ENCODE results near the gene RIMOC1.

Gene RIMOC1

DNA sequence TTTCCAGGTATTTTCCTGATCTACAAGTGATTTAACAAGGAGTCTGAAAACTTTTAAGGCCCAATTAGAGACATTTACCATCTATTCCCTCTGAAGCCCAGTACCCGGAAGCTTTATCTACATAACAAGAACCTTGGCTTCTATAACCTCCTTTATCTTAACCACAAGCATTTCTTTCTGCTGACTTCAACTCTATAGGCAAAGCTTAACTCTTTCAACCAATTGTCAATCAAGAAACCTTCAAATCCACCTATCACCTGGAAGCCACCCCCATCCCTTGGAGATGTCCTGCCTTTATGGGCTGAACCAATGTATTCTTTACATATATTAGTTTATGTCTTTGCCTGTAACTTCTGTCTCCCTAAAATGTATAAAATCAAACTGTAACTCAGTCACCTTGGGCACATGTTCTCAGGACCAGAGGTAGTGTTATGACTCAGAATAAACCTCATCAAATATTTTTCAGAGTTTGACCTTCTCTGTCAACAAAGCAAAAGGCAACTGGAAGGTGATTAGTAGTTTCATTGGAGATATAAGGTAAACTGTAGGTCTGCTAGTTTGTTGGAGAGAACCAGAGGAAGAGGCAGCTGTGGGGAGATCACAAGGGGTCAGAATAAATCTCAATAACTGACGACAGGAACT, 13.0 kb upstream of the RIMOC1 start:
- H3K4me3 ChIP-seq (ENCODE audit: low read depth, low read length): no peak overlapping the region
- no peak for DNase-seq (ENCODE audit: low read depth)
- TF ChIP-seq, protein P1, sequence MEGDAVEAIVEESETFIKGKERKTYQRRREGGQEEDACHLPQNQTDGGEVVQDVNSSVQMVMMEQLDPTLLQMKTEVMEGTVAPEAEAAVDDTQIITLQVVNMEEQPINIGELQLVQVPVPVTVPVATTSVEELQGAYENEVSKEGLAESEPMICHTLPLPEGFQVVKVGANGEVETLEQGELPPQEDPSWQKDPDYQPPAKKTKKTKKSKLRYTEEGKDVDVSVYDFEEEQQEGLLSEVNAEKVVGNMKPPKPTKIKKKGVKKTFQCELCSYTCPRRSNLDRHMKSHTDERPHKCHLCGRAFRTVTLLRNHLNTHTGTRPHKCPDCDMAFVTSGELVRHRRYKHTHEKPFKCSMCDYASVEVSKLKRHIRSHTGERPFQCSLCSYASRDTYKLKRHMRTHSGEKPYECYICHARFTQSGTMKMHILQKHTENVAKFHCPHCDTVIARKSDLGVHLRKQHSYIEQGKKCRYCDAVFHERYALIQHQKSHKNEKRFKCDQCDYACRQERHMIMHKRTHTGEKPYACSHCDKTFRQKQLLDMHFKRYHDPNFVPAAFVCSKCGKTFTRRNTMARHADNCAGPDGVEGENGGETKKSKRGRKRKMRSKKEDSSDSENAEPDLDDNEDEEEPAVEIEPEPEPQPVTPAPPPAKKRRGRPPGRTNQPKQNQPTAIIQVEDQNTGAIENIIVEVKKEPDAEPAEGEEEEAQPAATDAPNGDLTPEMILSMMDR (IDR thresholded peaks at IDR 0.05; ENCODE audit: insufficient read depth, low read depth, low read length, missing control alignments): no peak

DNA sequence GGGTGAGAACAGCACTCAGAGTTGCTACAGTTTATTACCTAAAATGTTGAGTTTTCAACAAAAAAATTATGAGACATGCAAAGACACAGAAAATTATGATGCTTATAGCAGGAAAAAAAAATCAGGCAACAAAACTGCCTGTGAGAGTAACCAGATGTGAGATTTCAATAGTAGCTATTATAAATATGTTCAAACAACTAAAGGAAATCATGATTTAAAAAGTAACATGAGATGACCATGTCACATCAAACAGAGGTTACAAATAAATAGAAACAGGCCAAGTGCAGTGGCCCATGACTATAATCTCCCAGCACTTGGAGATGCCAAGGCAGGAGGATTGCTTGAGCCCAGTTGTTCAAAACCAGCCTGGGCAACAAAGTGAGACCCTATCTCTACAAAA, 12.1 kb upstream of the RIMOC1 start:
- DNase-seq (ENCODE audit: low read depth): no peak
- TF ChIP-seq, protein P1 (IDR thresholded peaks at IDR 0.05; ENCODE audit: insufficient read depth, low read depth, low read length, missing control alignments): no peak
- no peak overlapping the region for H3K4me3 ChIP-seq (ENCODE audit: low read depth, low read length)

DNA sequence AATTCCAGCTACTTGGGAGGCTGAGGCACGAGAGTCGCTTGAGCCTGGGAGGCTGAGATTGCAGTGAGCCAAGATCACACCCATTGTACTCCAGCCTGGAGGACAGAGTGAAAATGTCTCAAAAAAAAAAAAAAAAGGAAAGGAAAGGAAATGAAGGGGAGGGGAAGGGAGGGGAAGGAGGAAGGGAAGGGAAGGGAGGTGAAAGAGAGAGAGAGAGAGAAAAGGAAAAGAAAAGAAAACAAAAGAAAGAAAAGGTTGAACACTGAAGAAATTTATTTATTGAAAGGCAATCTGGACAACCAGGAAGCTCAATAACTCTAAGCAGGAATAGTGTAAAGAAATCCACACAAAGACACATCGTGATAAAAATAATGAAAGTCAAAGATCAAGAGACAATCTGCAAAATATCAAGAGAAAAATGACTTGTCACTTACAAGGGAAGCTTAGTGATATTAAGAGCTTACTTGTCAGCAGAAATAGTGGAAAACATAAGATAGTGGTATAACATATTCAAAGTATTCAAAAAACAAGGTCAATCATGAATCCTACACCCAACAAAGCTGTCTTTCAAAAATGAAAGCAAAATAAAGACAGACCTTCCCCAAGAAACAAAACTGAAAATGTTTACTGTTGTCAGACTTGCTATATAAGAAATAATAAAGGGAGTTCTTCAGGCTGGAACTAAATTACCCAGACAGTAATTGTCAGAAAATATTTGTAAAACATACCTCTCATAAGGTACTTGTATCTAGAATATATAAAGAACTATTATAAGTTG, 10.9 kb upstream of the RIMOC1 start:
- TF ChIP-seq, protein P1 (IDR thresholded peaks at IDR 0.05; ENCODE audit: insufficient read depth, low read depth, low read length, missing control alignments): no peak
- peak overlapping the region; percentile 50 for H3K4me3 ChIP-seq (ENCODE audit: low read depth, low read length)
- DNase-seq (ENCODE audit: low read depth): peak; percentile 37

DNA sequence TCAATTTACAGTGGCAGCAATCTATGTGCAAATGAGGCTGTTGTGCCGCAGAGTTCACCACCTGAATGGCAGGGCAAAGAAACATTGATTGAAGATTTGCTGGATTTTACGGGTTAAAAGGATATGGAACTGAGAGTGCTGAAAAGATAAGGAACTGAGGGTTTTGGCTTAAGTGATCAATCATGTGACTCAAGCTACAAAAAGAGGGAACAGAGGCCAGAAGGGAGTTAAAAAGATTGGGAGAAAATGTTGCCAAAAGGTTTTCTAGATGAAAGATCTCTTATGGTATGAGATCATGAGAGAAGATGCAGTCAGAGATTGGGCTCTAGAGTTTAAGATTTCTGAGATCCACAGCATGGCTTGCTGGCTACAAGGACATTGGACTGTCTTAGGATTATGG, 7.9 kb upstream of the RIMOC1 start:
- TF ChIP-seq, protein P1 (IDR thresholded peaks at IDR 0.05; ENCODE audit: insufficient read depth, low read depth, low read length, missing control alignments): no peak
- DNase-seq (ENCODE audit: low read depth): no peak
- H3K4me3 ChIP-seq (ENCODE audit: low read depth, low read length): no peak overlapping the region

DNA sequence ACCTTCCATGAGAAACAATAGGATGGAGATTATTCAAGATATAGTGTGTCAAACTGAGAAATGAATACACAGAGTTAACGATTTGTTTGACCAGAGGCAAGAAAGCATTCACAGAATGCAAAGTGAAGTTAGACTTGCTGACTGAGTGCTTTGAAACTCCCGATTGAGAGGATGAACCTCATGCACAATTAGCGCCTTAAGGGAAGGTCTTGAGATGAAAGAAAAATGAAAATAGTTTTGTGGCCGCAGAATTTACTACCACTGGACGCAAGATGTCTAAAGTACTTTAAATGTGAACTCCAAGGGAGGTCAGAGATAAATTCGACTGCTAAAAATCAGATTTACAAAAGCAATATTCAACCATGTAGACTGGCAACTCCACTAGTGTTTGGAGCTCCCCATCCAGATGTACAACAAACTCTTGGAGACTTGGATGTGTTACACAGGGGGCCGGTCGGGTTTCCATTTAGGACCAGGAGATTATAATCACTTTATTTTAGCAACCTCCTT, 707 bp upstream of the RIMOC1 start:
- peak overlapping the region; percentile 93 for H3K4me3 ChIP-seq (ENCODE audit: low read depth, low read length)
- DNase-seq (ENCODE audit: low read depth): peak; percentile 6
- TF ChIP-seq, protein P1 (IDR thresholded peaks at IDR 0.05; ENCODE audit: insufficient read depth, low read depth, low read length, missing control alignments): no peak

DNA sequence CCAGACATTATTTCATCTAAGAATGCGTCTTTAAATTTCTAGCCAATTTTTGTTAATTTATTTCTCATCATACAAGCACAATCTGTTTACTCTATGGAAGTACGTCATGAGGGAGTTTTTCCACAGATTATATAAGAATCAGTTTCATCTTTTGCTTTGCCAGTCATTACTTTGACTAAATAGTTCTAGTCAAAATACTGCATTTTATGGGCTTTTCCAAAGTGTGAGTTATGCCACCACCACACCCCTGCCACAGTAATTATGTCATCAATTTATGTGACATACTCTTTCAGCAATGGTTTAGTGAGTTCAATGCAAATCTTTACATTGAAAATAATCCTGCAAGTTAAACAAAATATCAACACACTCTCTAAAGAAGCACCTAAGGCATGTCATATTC, 2.0 kb downstream of the RIMOC1 start:
- no peak for DNase-seq (ENCODE audit: low read depth)
- H3K4me3 ChIP-seq (ENCODE audit: low read depth, low read length): no peak overlapping the region
- TF ChIP-seq, protein P1 (IDR thresholded peaks at IDR 0.05; ENCODE audit: insufficient read depth, low read depth, low read length, missing control alignments): no peak
